ENCODE data around the gene COBL. TPM values are rescaled to one million over a fixed set of nuclear protein-coding genes. Genes with fewer than 3 reads are reported as not detected.

The COBL gene
- total RNA-seq, 8 experiments from 2014 or later, result 0.23 to 54.8 (median 4.3) TPM

- 16 to 100% (median 58%) methylated on average over 1 to 4 of the region's 4 CpGs; no CpG with 5 or more reads in 2 of the 10 experiments for WGBS, 10 experiments
- in situ Hi-C loops (cut with MboI; ENCODE audit: low pct_unique_long_range_greater_than_20kb in 2 of 9, low sequenced_read_pairs in 9 of 9, unreplicated experiment in 9 of 9), result no loop called here
- H3K27ac ChIP-seq, result no peak overlapping the region
- ATAC-seq (replicated peaks in 6 of 8), result no peak
- no peak overlapping the region for H3K4me3 ChIP-seq
- H3K4me1 ChIP-seq (replicated peaks in 1 of 2), result peaks cover 5 to 9% of the 10 kb centered on the region in 2 donors
These were observed 248.2 kb downstream of the COBL start for GRCh38 chr7:51068401-51068800.

- ATAC-seq (replicated peaks in 6 of 8), result peak; percentile 14 to 88 (median 69)
- Histone ChIP-seq H3K4me1 (replicated peaks in 1 of 2) (peaks cover 0 to 4% of the 10 kb centered on the region in 2 donors), H3K27ac (no peak overlapping the region), H3K4me3 (no peak overlapping the region)
- in situ Hi-C loops (cut with MboI; ENCODE audit: low pct_unique_long_range_greater_than_20kb in 2 of 9, low sequenced_read_pairs in 9 of 9, unreplicated experiment in 9 of 9), result no loop called here
- 20 to 59% (median 52%) methylated on average over 1 to 6 of the region's 7 CpGs; no CpG with 5 or more reads in 3 of the 10 experiments for WGBS, 10 experiments
These were observed 248.9 kb downstream of the COBL start for GRCh38 chr7:51067757-51068156.

DNA sequence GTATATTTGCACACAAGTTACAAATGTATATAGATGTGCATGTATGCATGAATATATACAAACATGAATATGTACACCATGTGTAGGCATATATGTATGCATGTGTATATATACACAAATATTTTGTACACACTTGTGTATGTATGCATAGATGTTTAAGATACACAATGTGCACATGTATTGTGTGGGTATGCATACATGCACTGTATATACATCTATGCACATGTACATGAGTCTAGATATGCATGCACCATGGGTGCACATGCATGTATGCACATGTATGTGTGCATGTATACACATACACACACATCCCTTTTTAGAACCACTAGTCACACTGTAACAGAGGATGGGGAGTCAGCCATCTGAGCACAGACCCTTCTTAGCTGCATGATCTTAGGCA lies 249.4 kb downstream of the COBL start:
- in situ Hi-C loops (cut with MboI; ENCODE audit: low pct_unique_long_range_greater_than_20kb in 2 of 9, low sequenced_read_pairs in 9 of 9, unreplicated experiment in 9 of 9), result no loop called here
- no peak overlapping the region for H3K27ac ChIP-seq
- ATAC-seq (replicated peaks in 6 of 8), result peak in 5 of 8 experiments; percentile 3 to 70 (median 27)
- no peak overlapping the region for H3K4me3 ChIP-seq
- peaks cover 0 to 4% of the 10 kb centered on the region in 2 donors for H3K4me1 ChIP-seq (replicated peaks in 1 of 2)

DNA sequence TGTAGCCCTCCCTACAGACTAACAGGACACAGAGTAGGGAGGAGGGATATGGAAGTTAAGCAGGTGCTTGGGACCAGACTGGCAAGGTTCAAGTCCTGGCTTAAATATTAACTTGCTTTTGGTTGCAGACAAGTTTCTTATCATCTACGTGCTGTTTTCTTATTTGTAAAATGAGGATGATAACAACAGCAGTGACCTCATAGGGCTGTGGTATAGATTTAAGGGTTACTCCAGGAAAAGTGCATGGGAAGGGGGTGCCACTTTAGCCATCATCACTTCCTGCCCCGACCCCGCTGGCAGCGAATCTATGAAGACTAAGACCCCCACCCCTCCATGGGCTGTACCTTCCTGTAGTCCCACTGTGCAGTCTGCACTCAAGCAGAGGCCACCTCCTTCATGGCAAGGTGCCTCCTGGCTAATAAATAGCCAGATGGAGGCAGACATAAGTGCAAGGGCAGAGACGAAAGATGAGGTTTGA lies 250.2 kb downstream of the COBL start:
- in situ Hi-C loops (cut with MboI; ENCODE audit: low pct_unique_long_range_greater_than_20kb in 2 of 9, low sequenced_read_pairs in 9 of 9, unreplicated experiment in 9 of 9), result no loop called here
- no peak overlapping the region for H3K4me3 ChIP-seq
- no peak overlapping the region for H3K27ac ChIP-seq
- H3K4me1 ChIP-seq (replicated peaks in 1 of 2), result peaks cover 0 to 4% of the 10 kb centered on the region in 2 donors
- 87 to 100% (median 100%) methylated on average over 1 to 3 of the region's 5 CpGs; no CpG with 5 or more reads in 4 of the 10 experiments for WGBS, 10 experiments
- no peak for ATAC-seq (replicated peaks in 6 of 8)

- Histone ChIP-seq H3K4me3 (no peak overlapping the region), H3K4me1 (replicated peaks in 1 of 2) (peaks cover 0 to under 1% of the 10 kb centered on the region in 2 donors), H3K27ac (no peak overlapping the region)
- 80 to 100% (median 95%) methylated on average over 1 to 4 of the region's 6 CpGs; no CpG with 5 or more reads in 3 of the 10 experiments for WGBS, 10 experiments
- in situ Hi-C loops (cut with MboI; ENCODE audit: low pct_unique_long_range_greater_than_20kb in 2 of 9, low sequenced_read_pairs in 9 of 9, unreplicated experiment in 9 of 9), result no loop called here
- no peak for ATAC-seq (replicated peaks in 6 of 8)
These were observed 250.8 kb downstream of the COBL start for GRCh38 chr7:51065766-51066165.

- Histone ChIP-seq H3K4me3 (no peak overlapping the region), H3K27ac (no peak overlapping the region), H3K4me1 (replicated peaks in 1 of 2) (no peaks in the 10 kb centered on the region)
- in situ Hi-C loops (cut with MboI; ENCODE audit: low pct_unique_long_range_greater_than_20kb in 2 of 9, low sequenced_read_pairs in 9 of 9, unreplicated experiment in 9 of 9), result no loop called here
- no peak for ATAC-seq (replicated peaks in 6 of 8)
- WGBS, 10 experiments, result 88 to 100% (median 100%) methylated on average over 1 to 3 of the region's 3 CpGs; no CpG with 5 or more reads in 3 of the 10 experiments
These were observed 251.9 kb downstream of the COBL start for GRCh38 chr7:51064688-51065087.

GRCh38 chr7:51062222-51062987 lies 254.2 kb downstream of the COBL start:
- Histone ChIP-seq H3K27ac (no peak overlapping the region), H3K4me1 (replicated peaks in 1 of 2) (no peaks in the 10 kb centered on the region), H3K4me3 (no peak overlapping the region)
- in situ Hi-C loops (cut with MboI; ENCODE audit: low pct_unique_long_range_greater_than_20kb in 2 of 9, low sequenced_read_pairs in 9 of 9, unreplicated experiment in 9 of 9), result no loop called here
- ATAC-seq (replicated peaks in 6 of 8), result no peak
- 60 to 100% (median 80%) methylated on average over 1 to 2 of the region's 13 CpGs; no CpG with 5 or more reads in 5 of the 10 experiments for WGBS, 10 experiments

- H3K4me3 ChIP-seq, result no peak overlapping the region
- ATAC-seq (replicated peaks in 6 of 8), result no peak
- no peak overlapping the region for H3K27ac ChIP-seq
- no peaks in the 10 kb centered on the region for H3K4me1 ChIP-seq (replicated peaks in 1 of 2)
- 20 to 86% (median 75%) methylated on average over 1 to 4 of the region's 5 CpGs; no CpG with 5 or more reads in 1 of the 10 experiments for WGBS, 10 experiments
- in situ Hi-C loops (cut with MboI; ENCODE audit: low pct_unique_long_range_greater_than_20kb in 2 of 9, low sequenced_read_pairs in 9 of 9, unreplicated experiment in 9 of 9), result no loop called here
These were observed 256.1 kb downstream of the COBL start for GRCh38 chr7:51060536-51060935.

DNA sequence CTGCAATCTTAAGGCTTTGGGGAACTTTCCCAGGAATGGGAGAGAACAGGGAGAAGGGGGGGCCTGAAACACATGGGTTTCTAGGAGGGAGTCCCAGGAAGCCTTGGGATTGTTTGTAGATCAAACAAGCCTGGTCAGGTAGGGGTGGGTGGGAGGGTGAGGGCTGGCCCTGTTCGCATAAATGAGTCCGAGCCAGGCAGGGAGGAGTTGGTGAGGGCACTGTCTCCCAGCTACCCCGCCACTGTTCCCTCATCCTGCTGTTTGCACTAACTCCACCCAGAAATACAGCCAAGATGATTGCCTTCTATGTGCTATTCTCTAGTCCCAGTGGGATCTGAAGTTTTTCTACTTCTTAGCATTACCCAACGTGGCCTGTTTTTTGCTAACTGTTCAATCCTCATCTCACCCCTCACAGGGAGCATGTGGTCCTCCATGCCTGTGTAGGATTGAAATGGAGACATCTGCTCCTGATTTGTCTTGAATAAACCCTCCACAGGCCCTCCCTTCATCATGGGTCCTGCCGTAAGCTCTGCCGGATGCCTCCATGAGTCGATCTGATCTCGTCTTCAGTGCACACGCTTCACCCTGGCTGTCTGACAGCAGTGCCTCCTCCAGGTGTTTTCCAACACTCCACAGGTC lies 257.0 kb downstream of the COBL start:
- no peaks in the 10 kb centered on the region for H3K4me1 ChIP-seq (replicated peaks in 1 of 2)
- no peak overlapping the region for H3K27ac ChIP-seq
- peak in 3 of 8 experiments; percentile 73 to 79 (median 78) for ATAC-seq (replicated peaks in 6 of 8)
- WGBS, 10 experiments, result 33 to 97% (median 60%) methylated on average over 1 to 7 of the region's 9 CpGs; no CpG with 5 or more reads in 3 of the 10 experiments
- in situ Hi-C loops (cut with MboI; ENCODE audit: low pct_unique_long_range_greater_than_20kb in 2 of 9, low sequenced_read_pairs in 9 of 9, unreplicated experiment in 9 of 9), result no loop called here
- no peak overlapping the region for H3K4me3 ChIP-seq

- ATAC-seq (replicated peaks in 6 of 8), result no peak
- no peak overlapping the region for H3K27ac ChIP-seq
- H3K4me3 ChIP-seq, result no peak overlapping the region
- H3K4me1 ChIP-seq (replicated peaks in 1 of 2), result no peaks in the 10 kb centered on the region
- 80 to 98% (median 90%) methylated on average over 3 to 11 of the region's 12 CpGs; no CpG with 5 or more reads in 3 of the 10 experiments for WGBS, 10 experiments
- in situ Hi-C loops (cut with MboI; ENCODE audit: low pct_unique_long_range_greater_than_20kb in 2 of 9, low sequenced_read_pairs in 9 of 9, unreplicated experiment in 9 of 9), result no loop called here
These were observed 257.8 kb downstream of the COBL start for GRCh38 chr7:51058764-51059163.

DNA sequence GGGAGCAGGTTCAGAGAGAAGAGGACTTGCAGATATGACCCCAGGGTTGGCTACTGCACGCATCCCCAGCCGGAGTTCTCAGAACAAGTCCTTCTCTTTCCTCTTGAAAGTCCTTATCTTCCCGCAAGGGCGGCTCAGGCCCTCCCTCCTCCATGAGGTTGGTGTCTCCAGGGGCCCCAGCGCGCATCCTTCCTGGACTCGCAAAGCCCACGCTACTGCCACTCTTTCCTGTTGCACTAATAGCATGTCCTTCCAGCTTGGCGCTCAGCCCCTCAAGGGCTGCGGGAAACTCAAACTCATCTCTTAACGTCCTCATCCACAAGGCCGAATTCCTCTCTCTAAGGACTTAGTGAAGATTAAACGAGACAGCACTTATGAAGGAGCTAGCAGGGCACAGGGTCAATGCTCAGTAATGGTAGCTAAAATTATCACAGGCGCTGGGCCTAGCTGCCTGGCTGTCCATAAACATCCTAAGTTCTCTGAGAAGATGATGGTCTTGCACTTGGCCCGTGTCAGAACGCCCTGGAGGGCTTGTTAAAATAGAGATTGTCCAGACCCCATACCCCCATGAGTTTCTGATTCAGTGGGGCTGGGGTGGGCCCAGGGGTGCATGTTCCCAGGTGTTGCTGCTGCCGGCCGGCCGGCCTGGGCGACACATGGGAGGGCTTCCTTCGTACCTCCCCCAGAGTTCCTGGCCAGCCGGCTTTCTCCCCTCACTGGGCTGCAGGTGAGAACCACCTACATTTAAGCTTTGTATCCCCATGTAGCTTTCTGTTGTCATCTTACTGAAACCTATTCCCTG lies 261.4 kb downstream of the COBL start:
- Histone ChIP-seq H3K27ac (no peak overlapping the region), H3K4me3 (no peak overlapping the region), H3K4me1 (replicated peaks in 1 of 2) (no peaks in the 10 kb centered on the region)
- ATAC-seq (replicated peaks in 6 of 8), result no peak
- in situ Hi-C loops (cut with MboI; ENCODE audit: low pct_unique_long_range_greater_than_20kb in 2 of 9, low sequenced_read_pairs in 9 of 9, unreplicated experiment in 9 of 9), result no loop called here
- 60 to 100% (median 89%) methylated on average over 1 to 12 of the region's 22 CpGs; no CpG with 5 or more reads in 1 of the 10 experiments for WGBS, 10 experiments

DNA sequence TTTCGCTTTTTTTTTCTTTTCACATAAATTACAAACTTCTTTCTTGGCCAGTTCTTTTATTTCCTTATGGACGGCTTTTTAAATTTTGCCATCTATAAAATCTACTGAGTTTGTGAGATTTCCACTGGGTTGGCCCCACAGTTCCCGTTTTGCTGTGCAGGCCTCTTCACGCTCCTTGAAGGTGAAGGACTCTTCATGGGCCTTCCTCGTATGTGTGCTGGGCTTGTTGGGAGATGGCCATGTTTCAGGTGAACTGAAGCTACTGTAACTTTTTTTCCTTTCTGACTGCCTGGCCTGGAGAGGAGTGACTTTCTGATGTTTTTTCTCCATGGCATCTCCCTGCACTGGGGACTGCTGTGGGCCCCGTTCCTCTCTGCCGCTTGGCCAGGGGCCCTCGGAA lies 262.4 kb downstream of the COBL start:
- Histone ChIP-seq H3K27ac (no peak overlapping the region), H3K4me1 (replicated peaks in 1 of 2) (no peaks in the 10 kb centered on the region), H3K4me3 (no peak overlapping the region)
- no peak for ATAC-seq (replicated peaks in 6 of 8)
- in situ Hi-C loops (cut with MboI; ENCODE audit: low pct_unique_long_range_greater_than_20kb in 2 of 9, low sequenced_read_pairs in 9 of 9, unreplicated experiment in 9 of 9), result no loop called here
- WGBS, 10 experiments, result 74 to 100% (median 90%) methylated on average over 1 to 7 of the region's 8 CpGs; no CpG with 5 or more reads in 2 of the 10 experiments

Measured in motor neuron (in vitro differentiated cells).